Kidney capillary endothelial cell (primary cell): ENCODE measurements around the gene ATF5.
A peak's percentile ranks its signal among the peaks of the same experiment; 100 is the strongest.

Experiments
- DNase-seq: peaks from one replicate; pipeline ENCODE4 v3.0.0-alpha.2; 2018; ENCODE audit warnings: low spot score

ATF5 gene

GRCh38 chr19:49894879-49895565 lies 34.0 kb upstream of the ATF5 start:
- no peak for DNase-seq

- no peak for DNase-seq
These were observed 33.3 kb upstream of the ATF5 start for GRCh38 chr19:49895566-49896297.

- DNase-seq: peak; percentile 48
These were observed 32.0 kb upstream of the ATF5 start, which contains the start of gene IL4I1 for GRCh38 chr19:49896863-49897621. Gene IL4I1, minus strand, starts transcription at chr19:49896887. Its CDS starts 727 bp downstream, at chr19:49896160.

GRCh38 chr19:49904136-49904535 lies 24.9 kb upstream of the ATF5 start:
- no peak for DNase-seq

- no peak for DNase-seq
These were observed 22.0 kb upstream of the ATF5 start for GRCh38 chr19:49906879-49907564.

GRCh38 chr19:49907745-49908446 lies 21.1 kb upstream of the ATF5 start:
- no peak for DNase-seq

GRCh38 chr19:49908480-49909420 lies 20.3 kb upstream of the ATF5 start:
- no peak for DNase-seq

- no peak for DNase-seq
These were observed 18.8 kb upstream of the ATF5 start for GRCh38 chr19:49910179-49910578.

- DNase-seq: no peak
These were observed 17.4 kb upstream of the ATF5 start for GRCh38 chr19:49911381-49912145.

GRCh38 chr19:49912965-49913685 lies 15.9 kb upstream of the ATF5 start:
- no peak for DNase-seq

GRCh38 chr19:49913720-49914119 lies 15.3 kb upstream of the ATF5 start:
- no peak for DNase-seq

- DNase-seq: no peak
These were observed 13.7 kb upstream of the ATF5 start for GRCh38 chr19:49915271-49915670.

- no peak for DNase-seq
These were observed 11.9 kb upstream of the ATF5 start for GRCh38 chr19:49916839-49917733.

GRCh38 chr19:49918089-49918488 lies 10.9 kb upstream of the ATF5 start:
- no peak for DNase-seq

GRCh38 chr19:49920624-49921363 lies 8.2 kb upstream of the ATF5 start:
- DNase-seq: no peak

GRCh38 chr19:49921871-49922795 lies 6.9 kb upstream of the ATF5 start:
- DNase-seq: no peak
